ENCODE data around the gene DHH. TPM values are rescaled to one million over a fixed set of nuclear protein-coding genes. Genes with fewer than 3 reads are reported as not detected.

The DHH gene
- total and polyA plus RNA-seq, 2 experiments from 2014 or later = not detected

GRCh38 chr12:49037947-49038237 is 56.7 kb downstream of the DHH start:
- Mint-ChIP-seq H3K27me3 (ENCODE audit: insufficient read depth, low read depth, poor library complexity) (peaks cover 5% of the 10 kb centered on the region), H3K27ac (no peak overlapping the region), H3K36me3 (ENCODE audit: low read depth) (peaks cover 84% of the 10 kb centered on the region), H3K4me1 (no peaks in the 10 kb centered on the region), H3K4me3 (no peak overlapping the region), H3K9me3 (no peaks in the 10 kb centered on the region)
- Histone ChIP-seq H3K4me2 (no peak overlapping the region), H3K27ac (ENCODE audit: low read depth) (no peak overlapping the region), H3K9me2 (ENCODE audit: insufficient read depth) (no peaks in the 10 kb centered on the region), H3K36me3 (ENCODE audit: insufficient read depth) (peaks cover 23% of the 10 kb centered on the region), H3K79me2 (replicated peaks; ENCODE audit: insufficient read depth) (no peaks in the 10 kb centered on the region), H3K27me3 (ENCODE audit: insufficient read depth) (no peaks in the 10 kb centered on the region), H4K20me1 (replicated peaks; ENCODE audit: insufficient read depth) (peaks cover 15% of the 10 kb centered on the region), H3K4me3 (no peak overlapping the region), H3K4me1 (ENCODE audit: insufficient read depth) (no peaks in the 10 kb centered on the region), H3F3A (replicated peaks; ENCODE audit: low read depth) (no peaks in the 10 kb centered on the region), H2AFZ (no peak overlapping the region)
- no peak for TF ChIP-seq CTCF (conservative IDR thresholded peaks at IDR 0.05; ENCODE audit: low read depth in 2 of 2)
- no peak for TF ChIP-seq ETS1 (IDR thresholded peaks at IDR 0.05)
- ATAC-seq = no peak
- DNase-seq (ENCODE audit: low spot score) = no peak

GRCh38 chr12:49037111-49037946 is 57.3 kb downstream of the DHH start:
- Histone ChIP-seq H3K9me2 (ENCODE audit: insufficient read depth) (no peaks in the 10 kb centered on the region), H4K20me1 (replicated peaks; ENCODE audit: insufficient read depth) (peaks cover 10% of the 10 kb centered on the region; the same call in 1 of the 2 replicates), H3K4me1 (ENCODE audit: insufficient read depth) (no peaks in the 10 kb centered on the region), H3K4me3 (no peak overlapping the region), H3K27me3 (ENCODE audit: insufficient read depth) (no peaks in the 10 kb centered on the region), H3K4me2 (no peak overlapping the region), H2AFZ (no peak overlapping the region), H3K36me3 (ENCODE audit: insufficient read depth) (peaks cover 17% of the 10 kb centered on the region), H3K27ac (ENCODE audit: low read depth) (no peak overlapping the region), H3F3A (replicated peaks; ENCODE audit: low read depth) (no peaks in the 10 kb centered on the region), H3K79me2 (replicated peaks; ENCODE audit: insufficient read depth) (no peaks in the 10 kb centered on the region)
- H3K27me3 Mint-ChIP-seq (ENCODE audit: insufficient read depth, low read depth, poor library complexity) = peaks cover 6% of the 10 kb centered on the region
- 0 out of 2 replicates have a peak, but pooled peaks have one; percentile 15 for TF ChIP-seq POLR2AphosphoS5 (IDR thresholded peaks at IDR 0.05; ENCODE audit: low read depth)
- no peak for TF ChIP-seq CTCF (conservative IDR thresholded peaks at IDR 0.05; ENCODE audit: low read depth in 2 of 2)
- H3K36me3 Mint-ChIP-seq (ENCODE audit: low read depth) = peaks cover 84% of the 10 kb centered on the region
- H3K4me3 Mint-ChIP-seq = no peak overlapping the region
- ATAC-seq (no peak), DNase-seq (ENCODE audit: low spot score) (no peak)
- H3K27ac Mint-ChIP-seq = no peak overlapping the region
- H3K9me3 Mint-ChIP-seq = no peaks in the 10 kb centered on the region
- H3K4me1 Mint-ChIP-seq = no peaks in the 10 kb centered on the region

Small RNAs within 50 kb of the gene (small RNA-seq; reads per million reads assigned to genes)
- not detected for gene RF00019 (ENCODE audit: low replicate concordance)

Other genes starting within 250 kb of the DHH start
- gene DDX23, start 242.6 kb downstream of the DHH start, total RNA-seq (2014; rRNA removed; shearing (Covaris generic)) = 78.5 and 93.0 TPM in 2 replicates
- gene DDX23, start 242.6 kb downstream of the DHH start, polyA plus RNA-seq (2016; fragmentation: Nextera tagmentation; extraction: Ambion mirVana) = 31.7 and 31.8 TPM in 2 replicates
- 7.4 and 10.4 TPM in 2 replicates for gene RND1, start 228.9 kb downstream of the DHH start, total RNA-seq (2014; rRNA removed; shearing (Covaris generic))
- gene RND1, start 228.9 kb downstream of the DHH start, polyA plus RNA-seq (2016; fragmentation: Nextera tagmentation; extraction: Ambion mirVana) = 7.4 and 9.3 TPM in 2 replicates
- 29.5 and 45.0 TPM in 2 replicates for gene FKBP11, start 169.3 kb downstream of the DHH start, total RNA-seq (2014; rRNA removed; shearing (Covaris generic))
- 94.9 and 97.2 TPM in 2 replicates for gene FKBP11, start 169.3 kb downstream of the DHH start, polyA plus RNA-seq (2016; fragmentation: Nextera tagmentation; extraction: Ambion mirVana)
- gene ARF3, start 137.3 kb downstream of the DHH start, total RNA-seq (2014; rRNA removed; shearing (Covaris generic)) = 125 and 130 TPM in 2 replicates
- gene ARF3, start 137.3 kb downstream of the DHH start, polyA plus RNA-seq (2016; fragmentation: Nextera tagmentation; extraction: Ambion mirVana) = 53.9 and 57.0 TPM in 2 replicates
- 0.50 TPM in 1 of 2 replicates, not detected in the other for gene WNT10B, start 123.1 kb downstream of the DHH start, total RNA-seq (2014; rRNA removed; shearing (Covaris generic))
- not detected in 2 replicates for gene WNT10B, start 123.1 kb downstream of the DHH start, polyA plus RNA-seq (2016; fragmentation: Nextera tagmentation; extraction: Ambion mirVana)
- not detected in 2 replicates for gene WNT1, start 116.5 kb downstream of the DHH start, total RNA-seq (2014; rRNA removed; shearing (Covaris generic))
- gene WNT1, start 116.5 kb downstream of the DHH start, polyA plus RNA-seq (2016; fragmentation: Nextera tagmentation; extraction: Ambion mirVana) = not detected in 2 replicates
- gene DDN, start 95.4 kb downstream of the DHH start, total RNA-seq (2014; rRNA removed; shearing (Covaris generic)) = 0.04 and 0.10 TPM in 2 replicates
- gene DDN, start 95.4 kb downstream of the DHH start, polyA plus RNA-seq (2016; fragmentation: Nextera tagmentation; extraction: Ambion mirVana) = 0.12 TPM in 1 of 2 replicates, not detected in the other
- gene PRKAG1, start 76.0 kb downstream of the DHH start, total RNA-seq (2014; rRNA removed; shearing (Covaris generic)) = 27.2 and 35.4 TPM in 2 replicates
- 19.1 and 19.9 TPM in 2 replicates for gene PRKAG1, start 76.0 kb downstream of the DHH start, polyA plus RNA-seq (2016; fragmentation: Nextera tagmentation; extraction: Ambion mirVana)
- 86.1 and 120 TPM in 2 replicates for gene KMT2D, start 34.0 kb downstream of the DHH start, total RNA-seq (2014; rRNA removed; shearing (Covaris generic))
- gene KMT2D, start 34.0 kb downstream of the DHH start, polyA plus RNA-seq (2016; fragmentation: Nextera tagmentation; extraction: Ambion mirVana) = 17.6 and 18.3 TPM in 2 replicates
- 6.7 and 11.8 TPM in 2 replicates for gene RHEBL1, start 24.8 kb downstream of the DHH start, total RNA-seq (2014; rRNA removed; shearing (Covaris generic))
- gene RHEBL1, start 24.8 kb downstream of the DHH start, polyA plus RNA-seq (2016; fragmentation: Nextera tagmentation; extraction: Ambion mirVana) = 9.4 and 10.7 TPM in 2 replicates
- 33.9 and 57.0 TPM in 2 replicates for gene LMBR1L, start 16.0 kb upstream of the DHH start, total RNA-seq (2014; rRNA removed; shearing (Covaris generic))
- gene LMBR1L, start 16.0 kb upstream of the DHH start, polyA plus RNA-seq (2016; fragmentation: Nextera tagmentation; extraction: Ambion mirVana) = 19.8 and 24.3 TPM in 2 replicates
- 2,341 and 2,718 TPM in 2 replicates for gene TUBA1B, start 36.6 kb upstream of the DHH start, total RNA-seq (2014; rRNA removed; shearing (Covaris generic))
- 1,008 and 1,116 TPM in 2 replicates for gene TUBA1B, start 36.6 kb upstream of the DHH start, polyA plus RNA-seq (2016; fragmentation: Nextera tagmentation; extraction: Ambion mirVana)
- gene TUBA1A, start 94.3 kb upstream of the DHH start, total RNA-seq (2014; rRNA removed; shearing (Covaris generic)) = 386 and 424 TPM in 2 replicates
- gene TUBA1A, start 94.3 kb upstream of the DHH start, polyA plus RNA-seq (2016; fragmentation: Nextera tagmentation; extraction: Ambion mirVana) = 189 TPM in 2 replicates
- 608 and 728 TPM in 2 replicates for gene TUBA1C, start 170.3 kb upstream of the DHH start, total RNA-seq (2014; rRNA removed; shearing (Covaris generic))
- gene TUBA1C, start 170.3 kb upstream of the DHH start, polyA plus RNA-seq (2016; fragmentation: Nextera tagmentation; extraction: Ambion mirVana) = 187 and 191 TPM in 2 replicates
- 0.24 and 0.62 TPM in 2 replicates for gene PRPH, start 200.3 kb upstream of the DHH start, total RNA-seq (2014; rRNA removed; shearing (Covaris generic))
- gene PRPH, start 200.3 kb upstream of the DHH start, polyA plus RNA-seq (2016; fragmentation: Nextera tagmentation; extraction: Ambion mirVana) = 0.36 and 0.43 TPM in 2 replicates
- gene TROAP, start 228.5 kb upstream of the DHH start, total RNA-seq (2014; rRNA removed; shearing (Covaris generic)) = 27.6 and 46.4 TPM in 2 replicates
- gene TROAP, start 228.5 kb upstream of the DHH start, polyA plus RNA-seq (2016; fragmentation: Nextera tagmentation; extraction: Ambion mirVana) = 44.7 and 47.5 TPM in 2 replicates
- gene C1QL4, start 242.4 kb upstream of the DHH start, total RNA-seq (2014; rRNA removed; shearing (Covaris generic)) = 0.12 TPM in 1 of 2 replicates, not detected in the other
- gene C1QL4, start 242.4 kb upstream of the DHH start, polyA plus RNA-seq (2016; fragmentation: Nextera tagmentation; extraction: Ambion mirVana) = not detected in 2 replicates